Natural killer cell (primary cell): ENCODE data around the gene CHM. TPM values are rescaled to one million over a fixed set of nuclear protein-coding genes. Genes with fewer than 3 reads are reported as not detected.

Source experiments
- ATAC-seq, 3 donors: fragments of 150-1000 bp in 2 of 3; fragments of 200-7000 bp in 1 of 3; cut with Tn5 transposase; 1 replicate in 1 of 3; 2 replicates in 2 of 3; pipeline ENCODE4 v1.10.0; 2021; ENCODE audit warnings: mild to moderate bottlenecking in 2 of 3, moderate library complexity in 2 of 3
- DNase-seq, 2 donors: peaks; one replicate each; pipeline versions ENCODE4 v3.0.0 to v3.0.0-alpha.2; 2013 to 2021; ENCODE audit warnings: mixed read lengths in 1 of 2
- H3K27ac ChIP-seq: one replicate; pipeline ENCODE4 v1.5.1; 2013; ENCODE audit warnings: mild to moderate bottlenecking, low read length
- H3K27me3 ChIP-seq: one replicate; pipeline ENCODE4 v1.6.1; 2013; ENCODE audit warnings: low read length; ENCODE audit not compliant: control insufficient read depth, insufficient read depth
- H3K36me3 ChIP-seq: one replicate; pipeline ENCODE4 v1.6.1; 2013; ENCODE audit warnings: low read length; ENCODE audit not compliant: control insufficient read depth, insufficient read depth
- H3K4me1 ChIP-seq: one replicate; pipeline ENCODE4 v1.6.1; 2013; ENCODE audit warnings: low read length; ENCODE audit not compliant: control insufficient read depth, insufficient read depth
- H3K4me3 ChIP-seq: one replicate; pipeline ENCODE4 v1.5.1; 2013; ENCODE audit warnings: low read length
- H3K9me3 ChIP-seq: one replicate; pipeline ENCODE4 v1.6.1; 2013; ENCODE audit warnings: low read length; ENCODE audit not compliant: control insufficient read depth, insufficient read depth
- H3K27ac Mint-ChIP-seq, 2 donors: one replicate each; pipeline ENCODE4 v1.8.0; 2022; ENCODE audit warnings: mild to moderate bottlenecking in 2 of 2, mixed read lengths in 2 of 2, moderate library complexity in 1 of 2
- H3K27me3 Mint-ChIP-seq, 2 donors: one replicate each; pipeline ENCODE4 v1.8.0; 2022; ENCODE audit warnings: low read depth in 2 of 2, mixed read lengths in 2 of 2
- H3K36me3 Mint-ChIP-seq: one replicate; pipeline ENCODE4 v1.8.0; 2022; ENCODE audit warnings: mixed read lengths
- H3K4me1 Mint-ChIP-seq, 2 donors: one replicate each; pipeline ENCODE4 v1.8.0; 2022; ENCODE audit warnings: mixed read lengths in 2 of 2
- H3K4me3 Mint-ChIP-seq: one replicate; pipeline ENCODE4 v1.8.0; 2022; ENCODE audit warnings: mild to moderate bottlenecking, moderate library complexity, mixed read lengths
- H3K9me3 Mint-ChIP-seq, 2 donors: one replicate each; pipeline ENCODE4 v1.8.0; 2022; ENCODE audit warnings: mixed read lengths in 2 of 2
- CTCF ChIP-seq: fragments of 200-600 bp; IDR thresholded peaks from one replicate; pipeline ENCODE4 v1.8.0; 2022; ENCODE audit warnings: antibody characterized with exemption
- WGBS: methylation state at CpG from one replicate; pipeline ENCODE4 v1.1.7; 2013; ENCODE audit warnings: missing lambda C conversion rate; ENCODE audit not compliant: insufficient coverage; 5-methylcytosine and 5-hydroxymethylcytosine counted together
- intact Hi-C: fragments of 100-400 bp; cut with micrococcal nuclease; formaldehyde crosslinking; loops from one replicate; pipeline ENCODE4 v1.14.2; 2022
- total RNA-seq, 4 donors: library from RNA; stranded (reverse); fragments of 120-200 nt in 1 of 4; gene quantifications; one replicate each; pipeline versions ENCODE4 v1.2.3 to v1.2.4, GENCODE V29; 2013 to 2022

The CHM gene
- total RNA-seq, 3 donors from 2014 or later (not counting 1 experiment from before 2014, with no cell fraction given) = 11.8 to 20.2 (median 16.5) TPM

GRCh38 chrX:85870585-85870984 lies 176.8 kb downstream of the CHM start:
- no peaks in the 10 kb centered on the region for H3K27me3 Mint-ChIP-seq
- no peak overlapping the region for H3K27ac ChIP-seq
- H3K27ac Mint-ChIP-seq = no peak overlapping the region
- peaks cover 11% of the 10 kb centered on the region for H3K36me3 ChIP-seq
- no peak overlapping the region for H3K4me3 ChIP-seq
- no peaks in the 10 kb centered on the region for H3K9me3 ChIP-seq
- no peak for DNase-seq
- H3K36me3 Mint-ChIP-seq = peaks cover 6% of the 10 kb centered on the region
- WGBS = 80% methylated on average over 2 of the region's 3 CpGs
- H3K4me1 ChIP-seq = no peaks in the 10 kb centered on the region
- TF ChIP-seq CTCF = no peak
- ATAC-seq = no peak
- H3K4me3 Mint-ChIP-seq = no peak overlapping the region
- intact Hi-C loops = no loop called here
- no peaks in the 10 kb centered on the region for H3K27me3 ChIP-seq
- no peaks in the 10 kb centered on the region for H3K4me1 Mint-ChIP-seq
- no peaks in the 10 kb centered on the region for H3K9me3 Mint-ChIP-seq

- H3K4me3 ChIP-seq = no peak overlapping the region
- intact Hi-C loops = no loop called here
- no peaks in the 10 kb centered on the region for H3K9me3 ChIP-seq
- DNase-seq (no peak), ATAC-seq (no peak)
- Mint-ChIP-seq H3K4me3 (no peak overlapping the region), H3K4me1 (no peaks in the 10 kb centered on the region), H3K9me3 (no peaks in the 10 kb centered on the region), H3K36me3 (peaks cover 8% of the 10 kb centered on the region), H3K27ac (no peak overlapping the region), H3K27me3 (no peaks in the 10 kb centered on the region)
- no peak for TF ChIP-seq CTCF
- H3K4me1 ChIP-seq = no peaks in the 10 kb centered on the region
- no peaks in the 10 kb centered on the region for H3K27me3 ChIP-seq
- H3K27ac ChIP-seq = no peak overlapping the region
- peaks cover 8% of the 10 kb centered on the region for H3K36me3 ChIP-seq
Measured at GRCh38 chrX:85865324-85865723, 182.0 kb downstream of the CHM start.

GRCh38 chrX:85859426-85859825 lies 187.9 kb downstream of the CHM start:
- no peaks in the 10 kb centered on the region for H3K4me1 ChIP-seq
- peaks cover 2% of the 10 kb centered on the region for H3K36me3 ChIP-seq
- Mint-ChIP-seq H3K27me3 (no peaks in the 10 kb centered on the region), H3K27ac (no peak overlapping the region), H3K9me3 (no peaks in the 10 kb centered on the region), H3K36me3 (no peaks in the 10 kb centered on the region), H3K4me1 (no peaks in the 10 kb centered on the region), H3K4me3 (no peak overlapping the region)
- H3K4me3 ChIP-seq = no peak overlapping the region
- no peak for DNase-seq
- intact Hi-C loops = no loop called here
- no peak overlapping the region for H3K27ac ChIP-seq
- ATAC-seq = no peak
- H3K9me3 ChIP-seq = no peaks in the 10 kb centered on the region
- TF ChIP-seq CTCF = no peak
- no peaks in the 10 kb centered on the region for H3K27me3 ChIP-seq

GRCh38 chrX:85851418-85851817 lies 195.9 kb downstream of the CHM start:
- H3K4me3 Mint-ChIP-seq = no peak overlapping the region
- intact Hi-C loops = no loop called here
- peaks cover 0 to 7% of the 10 kb centered on the region in 2 donors for H3K27me3 Mint-ChIP-seq
- H3K36me3 Mint-ChIP-seq = no peaks in the 10 kb centered on the region
- no peaks in the 10 kb centered on the region for H3K4me1 ChIP-seq
- H3K27ac Mint-ChIP-seq = no peak overlapping the region
- WGBS = 32% methylated on average over 3 of the region's 3 CpGs
- H3K27ac ChIP-seq = no peak overlapping the region
- H3K9me3 Mint-ChIP-seq = no peaks in the 10 kb centered on the region
- H3K4me3 ChIP-seq = no peak overlapping the region
- DNase-seq (peak in 1 of 2 donors; percentile 11), ATAC-seq (no peak)
- H3K4me1 Mint-ChIP-seq = no peaks in the 10 kb centered on the region
- H3K27me3 ChIP-seq = no peaks in the 10 kb centered on the region
- no peaks in the 10 kb centered on the region for H3K9me3 ChIP-seq
- TF ChIP-seq CTCF = no peak
- no peaks in the 10 kb centered on the region for H3K36me3 ChIP-seq
